ENCODE measurements around the gene SUSD3. TPM values are rescaled to one million over a fixed set of nuclear protein-coding genes. Genes with fewer than 3 reads are reported as not detected.

SUSD3 gene
- total and polyA plus RNA-seq, 4 donors = 2.6 to 10.3 (median 4.4) TPM

- ATAC-seq (ENCODE audit: low FRiP score) (no peak), DNase-seq (no peak)
- Histone ChIP-seq H3K36me3 (ENCODE audit: control insufficient read depth in 1 of 2, insufficient read depth in 2 of 2, low read length in 1 of 2) (no peaks in the 10 kb centered on the region), H3K27me3 (ENCODE audit: control insufficient read depth in 1 of 2, insufficient read depth in 2 of 2, low read length in 1 of 2) (no peaks in the 10 kb centered on the region), H3K4me3 (ENCODE audit: low read length in 2 of 2) (no peak overlapping the region), H3K9me3 (ENCODE audit: control insufficient read depth, low read length) (no peaks in the 10 kb centered on the region), H3K27ac (ENCODE audit: low read depth in 1 of 2, low read length in 2 of 2) (peak overlapping the region in 1 of 2 donors; percentile 53), H3K4me1 (ENCODE audit: control insufficient read depth in 1 of 2, insufficient read depth in 2 of 2, low read length in 2 of 2) (peaks cover 0 to 5% of the 10 kb centered on the region in 2 donors)
- 92 to 95% methylated on average over 5 of the region's 5 CpGs for WGBS, 2 donors
- intact Hi-C loops (cut with DNase I) = loop anchor here (5.0 to 10.0 kb wide), 3 partner anchors 43 to 179 kb away; partner anchors contain the start of genes CARD19 (in 1 of the 2) and ZNF484 (in 1 of the 2)
Measured at GRCh38 chr9:93053781-93054331, 4.6 kb upstream of the SUSD3 start.

GRCh38 chr9:93054758-93055704 lies 3.5 kb upstream of the SUSD3 start:
- no peaks in the 10 kb centered on the region for H3K27me3 ChIP-seq (ENCODE audit: control insufficient read depth in 1 of 2, insufficient read depth in 2 of 2, low read length in 1 of 2)
- H3K4me1 ChIP-seq (ENCODE audit: control insufficient read depth in 1 of 2, insufficient read depth in 2 of 2, low read length in 2 of 2) = peaks cover 0 to 5% of the 10 kb centered on the region in 2 donors
- ATAC-seq (ENCODE audit: low FRiP score) (no peak), DNase-seq (no peak)
- no peaks in the 10 kb centered on the region for H3K9me3 ChIP-seq (ENCODE audit: control insufficient read depth, low read length)
- intact Hi-C loops (cut with DNase I) = loop anchor here (5.0 to 10.0 kb wide), 3 partner anchors 42 to 180 kb away; partner anchors contain the start of genes CARD19 (in 1 of the 2) and ZNF484 (in 1 of the 2)
- 83 to 89% methylated on average over 11 of the region's 11 CpGs for WGBS, 2 donors
- H3K27ac ChIP-seq (ENCODE audit: low read depth in 1 of 2, low read length in 2 of 2) = peak overlapping the region in 1 of 2 donors; percentile 83
- no peaks in the 10 kb centered on the region for H3K36me3 ChIP-seq (ENCODE audit: control insufficient read depth in 1 of 2, insufficient read depth in 2 of 2, low read length in 1 of 2)
- H3K4me3 ChIP-seq (ENCODE audit: low read length in 2 of 2) = no peak overlapping the region

- DNase-seq = no peak
- peaks cover 0 to 3% of the 10 kb centered on the region in 2 donors for H3K4me1 ChIP-seq (ENCODE audit: control insufficient read depth in 1 of 2, insufficient read depth in 2 of 2, low read length in 2 of 2)
Measured at GRCh38 chr9:93057042-93057702, 1.3 kb upstream of the SUSD3 start.

GRCh38 chr9:93057703-93058354 lies 672 bp upstream of the SUSD3 start:
- ATAC-seq (ENCODE audit: low FRiP score) (peak; percentile 6), DNase-seq (no peak)
- H3K4me1 ChIP-seq (ENCODE audit: control insufficient read depth in 1 of 2, insufficient read depth in 2 of 2, low read length in 2 of 2) = no peaks in the 10 kb centered on the region
- H3K27ac ChIP-seq (ENCODE audit: low read depth in 1 of 2, low read length in 2 of 2) = peak overlapping the region in 1 of 2 donors; percentile 46
- no peaks in the 10 kb centered on the region for H3K36me3 ChIP-seq (ENCODE audit: control insufficient read depth in 1 of 2, insufficient read depth in 2 of 2, low read length in 1 of 2)
- 53 to 57% methylated on average over 12 to 14 of the region's 14 CpGs for WGBS, 2 donors
- intact Hi-C loops (cut with DNase I) = loop anchor here in 1 of 2 donors (10.0 kb wide), 1 partner anchor 183 kb away; the partner anchor contains the start of gene ZNF484
- H3K9me3 ChIP-seq (ENCODE audit: control insufficient read depth, low read length) = no peaks in the 10 kb centered on the region
- H3K4me3 ChIP-seq (ENCODE audit: low read length in 2 of 2) = no peak overlapping the region
- no peaks in the 10 kb centered on the region for H3K27me3 ChIP-seq (ENCODE audit: control insufficient read depth in 1 of 2, insufficient read depth in 2 of 2, low read length in 1 of 2)

More at GRCh38 chr9:93057042-93057702, 1.3 kb upstream of the SUSD3 start:
- Histone ChIP-seq H3K27me3 (ENCODE audit: control insufficient read depth in 1 of 2, insufficient read depth in 2 of 2, low read length in 1 of 2) (no peaks in the 10 kb centered on the region), H3K4me3 (ENCODE audit: low read length in 2 of 2) (no peak overlapping the region), H3K27ac (ENCODE audit: low read depth in 1 of 2, low read length in 2 of 2) (no peak overlapping the region), H3K36me3 (ENCODE audit: control insufficient read depth in 1 of 2, insufficient read depth in 2 of 2, low read length in 1 of 2) (no peaks in the 10 kb centered on the region), H3K9me3 (ENCODE audit: control insufficient read depth, low read length) (no peaks in the 10 kb centered on the region)
- intact Hi-C loops (cut with DNase I) = loop anchor here in 1 of 2 donors (10.0 kb wide), 1 partner anchor 182 kb away; the partner anchor contains the start of gene ZNF484
- no peak for ATAC-seq (ENCODE audit: low FRiP score)
- 79 to 90% methylated on average over 8 of the region's 8 CpGs for WGBS, 2 donors

GRCh38 chr9:93059011-93059714 lies 662 bp downstream of the SUSD3 start:
- 47 to 59% methylated on average over 38 to 53 of the region's 53 CpGs for WGBS, 2 donors
- DNase-seq = no peak
- Histone ChIP-seq H3K9me3 (ENCODE audit: control insufficient read depth, low read length) (no peaks in the 10 kb centered on the region), H3K36me3 (ENCODE audit: control insufficient read depth in 1 of 2, insufficient read depth in 2 of 2, low read length in 1 of 2) (no peaks in the 10 kb centered on the region), H3K4me3 (ENCODE audit: low read length in 2 of 2) (peak overlapping the region; percentile 45 to 51), H3K27me3 (ENCODE audit: control insufficient read depth in 1 of 2, insufficient read depth in 2 of 2, low read length in 1 of 2) (no peaks in the 10 kb centered on the region), H3K27ac (ENCODE audit: low read depth in 1 of 2, low read length in 2 of 2) (no peak overlapping the region), H3K4me1 (ENCODE audit: control insufficient read depth in 1 of 2, insufficient read depth in 2 of 2, low read length in 2 of 2) (no peaks in the 10 kb centered on the region)
- intact Hi-C loops (cut with DNase I) = loop anchor here in 1 of 2 donors (10.0 kb wide), 1 partner anchor 184 kb away; the partner anchor contains the start of gene ZNF484
- no peak for ATAC-seq (ENCODE audit: low FRiP score)

- 69 to 71% methylated on average over 7 of the region's 7 CpGs for WGBS, 2 donors
- DNase-seq = no peak
- Histone ChIP-seq H3K4me1 (ENCODE audit: control insufficient read depth in 1 of 2, insufficient read depth in 2 of 2, low read length in 2 of 2) (no peaks in the 10 kb centered on the region), H3K36me3 (ENCODE audit: control insufficient read depth in 1 of 2, insufficient read depth in 2 of 2, low read length in 1 of 2) (no peaks in the 10 kb centered on the region), H3K27me3 (ENCODE audit: control insufficient read depth in 1 of 2, insufficient read depth in 2 of 2, low read length in 1 of 2) (no peaks in the 10 kb centered on the region), H3K27ac (ENCODE audit: low read depth in 1 of 2, low read length in 2 of 2) (peak overlapping the region in 1 of 2 donors; percentile 7), H3K9me3 (ENCODE audit: control insufficient read depth, low read length) (no peaks in the 10 kb centered on the region), H3K4me3 (ENCODE audit: low read length in 2 of 2) (no peak overlapping the region)
- no peak for ATAC-seq (ENCODE audit: low FRiP score)
- intact Hi-C loops (cut with DNase I) = loop anchor here in 1 of 2 donors (10.0 kb wide), 1 partner anchor 185 kb away; the partner anchor contains the start of gene ZNF484
Measured at GRCh38 chr9:93059715-93060578, 1.4 kb downstream of the SUSD3 start.

GRCh38 chr9:93060746-93061259 lies 2.3 kb downstream of the SUSD3 start:
- WGBS, 2 donors = 54 to 65% methylated on average over 8 of the region's 8 CpGs
- no peak overlapping the region for H3K27ac ChIP-seq (ENCODE audit: low read depth in 1 of 2, low read length in 2 of 2)
- H3K27me3 ChIP-seq (ENCODE audit: control insufficient read depth in 1 of 2, insufficient read depth in 2 of 2, low read length in 1 of 2) = no peaks in the 10 kb centered on the region
- H3K36me3 ChIP-seq (ENCODE audit: control insufficient read depth in 1 of 2, insufficient read depth in 2 of 2, low read length in 1 of 2) = no peaks in the 10 kb centered on the region
- no peaks in the 10 kb centered on the region for H3K9me3 ChIP-seq (ENCODE audit: control insufficient read depth, low read length)
- H3K4me3 ChIP-seq (ENCODE audit: low read length in 2 of 2) = no peak overlapping the region
- ATAC-seq (ENCODE audit: low FRiP score) (no peak), DNase-seq (no peak)
- H3K4me1 ChIP-seq (ENCODE audit: control insufficient read depth in 1 of 2, insufficient read depth in 2 of 2, low read length in 2 of 2) = no peaks in the 10 kb centered on the region
- intact Hi-C loops (cut with DNase I) = no loop called here
